CD4-positive, alpha-beta T cell (primary cell): ENCODE data around the gene GLP2R. TPM values are rescaled to one million over a fixed set of nuclear protein-coding genes. Genes with fewer than 3 reads are reported as not detected.

Experiments
- ATAC-seq: fragments of 200-7000 bp; cut with Tn5 transposase; one replicate; pipeline ENCODE4 v1.10.0; 2022; ENCODE audit warnings: mild to moderate bottlenecking; ENCODE audit not compliant: poor library complexity
- CTCF ChIA-PET: fragments of 350-600 bp; sonication (Branson Sonifier 250); formaldehyde crosslinking; loops from one replicate; lab custom pipeline; 2021; ENCODE audit warnings: antibody characterized with exemption, inconsistent platforms; lab: Charles Lee
- POLR2A ChIA-PET: fragments of 350-600 bp; sonication (Branson Sonifier 250); formaldehyde crosslinking; loops from one replicate; lab custom pipeline; 2021; ENCODE audit warnings: antibody characterized with exemption, inconsistent platforms; lab: Charles Lee
- DNase-seq, 14 experiments: peaks; one replicate each; pipeline ENCODE4 v3.0.0-alpha.2; 2013 to 2020; ENCODE audit warnings: mixed read lengths in 2 of 14
- H3K27ac ChIP-seq, 2 donors: one replicate each; pipeline versions ENCODE4 v1.5.1 to v1.7.0; 2013; ENCODE audit warnings: low read length in 2 of 2, low read depth in 1 of 2, mild to moderate bottlenecking in 1 of 2
- H3K27me3 ChIP-seq, 2 experiments: 1 replicate in 1 of 2; 2 replicates in 1 of 2; pipeline versions ENCODE4 v1.6.1 to v1.7.0; 2013; ENCODE audit warnings: low read length in 2 of 2, control low read depth in 1 of 2, mild to moderate bottlenecking in 1 of 2, moderate library complexity in 1 of 2; ENCODE audit not compliant: insufficient read depth in 2 of 2, control insufficient read depth in 1 of 2
- H3K36me3 ChIP-seq: one replicate; pipeline ENCODE4 v1.6.1; 2013; ENCODE audit warnings: low read length, control low read depth; ENCODE audit not compliant: insufficient read depth
- H3K4me1 ChIP-seq: one replicate; pipeline ENCODE4 v1.6.1; 2013; ENCODE audit warnings: low read length, control low read depth; ENCODE audit not compliant: insufficient read depth
- H3K4me3 ChIP-seq: one replicate; pipeline ENCODE4 v1.5.1; 2013; ENCODE audit warnings: mild to moderate bottlenecking, low read length, moderate library complexity
- H3K9me3 ChIP-seq, 2 experiments: 1 replicate in 1 of 2; 2 replicates in 1 of 2; pipeline versions ENCODE4 v1.6.1 to v1.7.0; 2013; ENCODE audit warnings: low read length in 2 of 2, mild to moderate bottlenecking in 2 of 2, control low read depth in 1 of 2, moderate library complexity in 1 of 2; ENCODE audit not compliant: control insufficient read depth in 1 of 2, insufficient read depth in 1 of 2
- H3K27ac Mint-ChIP-seq: one replicate; pipeline ENCODE4 v1.8.0; 2020; ENCODE audit warnings: mixed read lengths
- H3K27me3 Mint-ChIP-seq: one replicate; pipeline ENCODE4 v1.8.0; 2021; ENCODE audit warnings: mixed read lengths
- H3K36me3 Mint-ChIP-seq: one replicate; pipeline ENCODE4 v1.8.0; 2021; ENCODE audit warnings: low read depth, mixed read lengths
- H3K4me1 Mint-ChIP-seq: one replicate; pipeline ENCODE4 v1.8.0; 2021; ENCODE audit warnings: low read depth, mixed read lengths
- H3K4me3 Mint-ChIP-seq: one replicate; pipeline ENCODE4 v1.8.0; 2020; ENCODE audit warnings: mild to moderate bottlenecking, mixed read lengths
- H3K9me3 Mint-ChIP-seq: one replicate; pipeline ENCODE4 v1.8.0; 2020; ENCODE audit warnings: mixed read lengths
- CTCF ChIP-seq: fragments of 200-600 bp; IDR thresholded peaks from one replicate; pipeline ENCODE4 v1.8.0; 2022; ENCODE audit warnings: antibody characterized with exemption, mild to moderate bottlenecking
- intact Hi-C, 2 experiments: fragments of 100-400 bp; cut with DNase I in 1 of 2; cut with micrococcal nuclease in 1 of 2; formaldehyde crosslinking; loops; one replicate each; pipeline versions ENCODE4 v1.15.1 to v1.9.0; 2023 to 2025; cut with DNase I, micrococcal nuclease
- total RNA-seq, 174 experiments: library from RNA in 2 of 174; stranded (reverse) in 2 of 174; gene quantifications; one replicate each; pipeline ENCODE4 v1.2.3 and lab custom pipeline; 2021 to 2026

Gene GLP2R
- total RNA-seq, 2 experiments from 2014 or later, result not detected

GRCh38 chr17:9862949-9863348 lies 37.2 kb downstream of the GLP2R start:
- intact Hi-C loops, result no loop called here
- H3K27me3 Mint-ChIP-seq, result no peaks in the 10 kb centered on the region
- H3K36me3 Mint-ChIP-seq, result no peaks in the 10 kb centered on the region
- no peaks in the 10 kb centered on the region for H3K4me1 Mint-ChIP-seq
- no peak overlapping the region for H3K27ac Mint-ChIP-seq
- no peak for DNase-seq
- no peak for TF ChIP-seq CTCF
- H3K27me3 ChIP-seq, result peaks cover 0 to 2% of the 10 kb centered on the region in 2 experiments
- H3K27ac ChIP-seq, result no peak overlapping the region
- H3K4me1 ChIP-seq, result no peaks in the 10 kb centered on the region
- H3K9me3 Mint-ChIP-seq, result no peaks in the 10 kb centered on the region
- CTCF ChIA-PET, result no interaction called here
- no peak overlapping the region for H3K4me3 ChIP-seq
- POLR2A ChIA-PET, result no interaction called here
- no peaks in the 10 kb centered on the region for H3K36me3 ChIP-seq
- peaks cover 9 to 14% of the 10 kb centered on the region in 2 experiments for H3K9me3 ChIP-seq
- H3K4me3 Mint-ChIP-seq, result no peak overlapping the region
- ATAC-seq, result no peak

- CTCF ChIA-PET, result no interaction called here
- peaks cover 2% of the 10 kb centered on the region for H3K27me3 Mint-ChIP-seq
- Histone ChIP-seq H3K27ac (no peak overlapping the region), H3K36me3 (no peaks in the 10 kb centered on the region), H3K4me1 (no peaks in the 10 kb centered on the region), H3K9me3 (peaks cover 0 to 6% of the 10 kb centered on the region in 2 experiments), H3K27me3 (peaks cover 0 to 2% of the 10 kb centered on the region in 2 experiments), H3K4me3 (no peak overlapping the region)
- ATAC-seq, result no peak
- no peak overlapping the region for H3K27ac Mint-ChIP-seq
- H3K36me3 Mint-ChIP-seq, result no peaks in the 10 kb centered on the region
- H3K9me3 Mint-ChIP-seq, result no peaks in the 10 kb centered on the region
- POLR2A ChIA-PET, result no interaction called here
- H3K4me1 Mint-ChIP-seq, result no peaks in the 10 kb centered on the region
- intact Hi-C loops, result no loop called here
- TF ChIP-seq CTCF, result no peak
- no peak for DNase-seq
- H3K4me3 Mint-ChIP-seq, result no peak overlapping the region
These were observed 39.9 kb downstream of the GLP2R start for GRCh38 chr17:9865586-9865985.

DNA sequence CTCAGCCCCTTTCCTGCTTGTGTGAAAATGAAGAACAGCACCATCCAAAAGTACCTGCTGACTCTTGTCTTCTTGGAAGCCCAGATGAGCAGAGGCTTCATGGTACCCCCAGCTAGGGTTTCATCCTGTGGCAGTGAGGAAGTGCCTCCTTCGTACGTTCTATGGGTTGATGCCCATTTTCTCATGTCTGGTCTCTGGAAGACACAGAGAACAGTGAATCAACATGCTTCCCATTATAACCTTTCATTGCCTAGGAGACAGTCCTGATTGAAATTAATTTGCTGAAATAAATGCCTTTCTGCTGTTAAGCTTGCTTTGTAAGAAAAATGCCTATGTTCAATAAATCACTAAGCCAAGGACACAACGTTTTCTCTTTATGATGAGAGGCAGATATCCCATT lies 42.8 kb downstream of the GLP2R start:
- DNase-seq, result no peak
- H3K4me1 ChIP-seq, result no peaks in the 10 kb centered on the region
- H3K4me3 ChIP-seq, result no peak overlapping the region
- Mint-ChIP-seq H3K9me3 (no peaks in the 10 kb centered on the region), H3K27ac (no peak overlapping the region), H3K4me3 (no peak overlapping the region), H3K27me3 (peaks cover 18% of the 10 kb centered on the region), H3K4me1 (no peaks in the 10 kb centered on the region), H3K36me3 (no peaks in the 10 kb centered on the region)
- no peaks in the 10 kb centered on the region for H3K27me3 ChIP-seq
- no peak for ATAC-seq
- peaks cover 0 to 7% of the 10 kb centered on the region in 2 experiments for H3K9me3 ChIP-seq
- no peak overlapping the region for H3K27ac ChIP-seq
- no peaks in the 10 kb centered on the region for H3K36me3 ChIP-seq
- TF ChIP-seq CTCF, result no peak
- intact Hi-C loops, result no loop called here
- CTCF ChIA-PET, result no interaction called here
- POLR2A ChIA-PET, result no interaction called here
